GM12878 (cell line): ENCODE data around the gene PYM1. TPM values are rescaled to one million over a fixed set of nuclear protein-coding genes. Genes with fewer than 3 reads are reported as not detected.

Experiments
- ATAC-seq: fragments of 200-7000 bp; cut with Tn5 transposase; 3 replicates; pipeline ENCODE4 v1.9.1; 2020; ENCODE audit warnings: mild to moderate bottlenecking, moderate library complexity
- BruUV-seq: library from RNA; stranded (reverse); fragments of 400-500 nt; replicated peaks from 2 replicates; lab custom pipeline; 2021; lab: Mats Ljungman, UMichigan
- CTCF ChIA-PET: fragments of 300-600 bp; sonication (Branson Sonifier 250); formaldehyde crosslinking; extraction: SDS; loops from one replicate; lab custom pipeline; 2021; ENCODE audit warnings: inconsistent platforms; lab: Yijun Ruan, JAX
- POLR2A ChIA-PET: fragments of 350-600 bp; formaldehyde crosslinking; extraction: SDS; loops from one replicate; lab custom pipeline; 2021; ENCODE audit warnings: inconsistent platforms; lab: Charles Lee
- RAD21 ChIA-PET: fragments of 300-600 bp; sonication (Branson Sonifier 250); formaldehyde crosslinking; loops from one replicate; lab custom pipeline; 2023; ENCODE audit warnings: antibody characterized with exemption; ENCODE audit not compliant: unreplicated experiment; lab: Charles Lee
- SMC1A ChIA-PET: fragments of 300-600 bp; sonication (Branson Sonifier 250); formaldehyde crosslinking; loops from one replicate; lab custom pipeline; 2023; ENCODE audit not compliant: unreplicated experiment, uncharacterized antibody; lab: Charles Lee
- DNase-seq: peaks from one replicate; pipeline ENCODE4 v3.0.0-alpha.2; 2011; ENCODE audit warnings: low read depth, low spot score
- FAIRE-seq: peaks from 3 replicates; lab custom pipeline; 2011; peaks lifted over from hg19 to GRCh38; lab: Jason Lieb, UNC
- H2AFZ ChIP-seq: 2 replicates; pipeline ENCODE4 v1.6.0; 2011; ENCODE audit warnings: low read depth, low read length, control low read depth; ENCODE audit not compliant: control insufficient read depth
- H3K27ac ChIP-seq: 2 replicates; pipeline ENCODE4 v1.5.1; 2011; ENCODE audit warnings: control low read depth; ENCODE audit not compliant: control insufficient read depth, insufficient read depth
- H3K27me3 ChIP-seq, 2 experiments: replicated peaks in 1 of 2; 2 replicates each; pipeline versions ENCODE4 v1.6.0 to v1.6.1; 2011; ENCODE audit warnings: low read length in 1 of 2; ENCODE audit not compliant: control insufficient read depth in 2 of 2, insufficient read depth in 2 of 2
- H3K36me3 ChIP-seq, 2 experiments: 2 replicates each; pipeline ENCODE4 v1.5.1; 2011; ENCODE audit warnings: low read length in 1 of 2; ENCODE audit not compliant: control insufficient read depth in 2 of 2, insufficient read depth in 2 of 2
- H3K4me1 ChIP-seq: 2 replicates; pipeline ENCODE4 v1.6.1; 2011; ENCODE audit warnings: mild to moderate bottlenecking, low read length, moderate library complexity, mixed read lengths; ENCODE audit not compliant: control insufficient read depth, insufficient read depth
- H3K4me2 ChIP-seq: 2 replicates; pipeline ENCODE4 v1.6.0; 2011; ENCODE audit warnings: control low read depth; ENCODE audit not compliant: control insufficient read depth, insufficient read depth
- H3K4me3 ChIP-seq: fragments of 200-600 bp; sonication (generic); 2 replicates; pipeline ENCODE4 v1.5.1; 2016
- H3K79me2 ChIP-seq: 2 replicates; pipeline ENCODE4 v1.6.0; 2011; ENCODE audit warnings: low read length; ENCODE audit not compliant: control insufficient read depth, insufficient read depth
- H3K9ac ChIP-seq: 2 replicates; pipeline ENCODE4 v1.8.0; 2011; ENCODE audit warnings: low read length, control low read depth, mixed read lengths; ENCODE audit not compliant: control insufficient read depth, insufficient read depth
- H3K9me3 ChIP-seq: replicated peaks from 3 replicates; pipeline ENCODE4 v1.5.1; 2011; ENCODE audit warnings: mild to moderate bottlenecking, low read length; ENCODE audit not compliant: control insufficient read depth, insufficient read depth
- H4K20me1 ChIP-seq: 2 replicates; pipeline ENCODE4 v1.6.0; 2011; ENCODE audit not compliant: control insufficient read depth, insufficient read depth
- ATF7 ChIP-seq: fragments of 450-650 bp; IDR thresholded peaks from 2 replicates; pipeline ENCODE4 v1.6.1; 2016; ENCODE audit warnings: low read depth, mild to moderate bottlenecking
- CHD2 ChIP-seq: IDR thresholded peaks from 2 replicates; pipeline ENCODE4 v1.6.1; 2011; ENCODE audit warnings: low read depth, low read length, improper control_type of control experiment, borderline replicate concordance
- CTCF ChIP-seq, 3 experiments: IDR thresholded peaks in 2 of 3; conservative IDR thresholded peaks in 1 of 3; 2 replicates each; pipeline ENCODE4 v1.5.1; 2011; ENCODE audit warnings: low read depth in 3 of 3, low read length in 3 of 3, mild to moderate bottlenecking in 3 of 3, control low read depth in 2 of 3, moderate library complexity in 2 of 3, inconsistent platforms in 1 of 3, mixed read lengths in 1 of 3; ENCODE audit not compliant: control insufficient read depth in 2 of 3, insufficient read depth in 1 of 3; ENCODE audit errors: extremely low read depth in 1 of 3
- DPF2 ChIP-seq: fragments of 450-650 bp; IDR thresholded peaks from 2 replicates; pipeline ENCODE4 v1.6.1; 2017; ENCODE audit warnings: mild to moderate bottlenecking
- ELK1 ChIP-seq: IDR thresholded peaks from 2 replicates; pipeline ENCODE4 v1.6.1; 2012; ENCODE audit warnings: low read depth, low read length, improper control_type of control experiment
- EP300 ChIP-seq, 2 experiments: fragments of 150-350 bp in 1 of 2; IDR thresholded peaks; 2 replicates each; pipeline ENCODE4 v1.6.1; 2011 to 2012; ENCODE audit warnings: low read depth in 2 of 2, low read length in 2 of 2, borderline replicate concordance in 1 of 2, improper control_type of control experiment in 1 of 2, inconsistent platforms in 1 of 2; ENCODE audit not compliant: control insufficient read depth in 1 of 2
- ESRRA ChIP-seq: IDR thresholded peaks from 2 replicates; pipeline ENCODE4 v1.6.1; 2012; ENCODE audit warnings: mild to moderate bottlenecking, low read length, improper control_type of control experiment
- FOS ChIP-seq: IDR thresholded peaks from 3 replicates; pipeline ENCODE4 v1.6.1; 2011; ENCODE audit warnings: borderline replicate concordance; ENCODE audit not compliant: insufficient read length; ENCODE audit errors: extremely low read depth
- GABPA ChIP-seq: IDR thresholded peaks from 2 replicates; pipeline ENCODE4 v1.6.1; 2014; ENCODE audit warnings: antibody characterized with exemption, low read depth, mild to moderate bottlenecking, inconsistent platforms
- HDAC2 ChIP-seq: fragments of 200-600 bp; sonication (generic); IDR thresholded peaks from 2 replicates; pipeline ENCODE4 v1.6.1; 2017
- IKZF1 ChIP-seq: fragments of 450-650 bp; conservative IDR thresholded peaks from 2 replicates; pipeline ENCODE4 v1.6.1; 2017; ENCODE audit warnings: antibody characterized with exemption, mild to moderate bottlenecking
- MEF2B ChIP-seq: fragments of 450-650 bp; IDR thresholded peaks from 2 replicates; pipeline ENCODE4 v1.6.1; 2018; ENCODE audit warnings: mild to moderate bottlenecking, moderate library complexity; ENCODE audit not compliant: partially characterized antibody, poor library complexity, severe bottlenecking
- MLLT1 ChIP-seq: fragments of 450-650 bp; IDR thresholded peaks from 2 replicates; pipeline ENCODE4 v1.6.1; 2016; ENCODE audit warnings: mild to moderate bottlenecking
- PML ChIP-seq: IDR thresholded peaks from 2 replicates; pipeline ENCODE4 v1.6.1; 2012; ENCODE audit warnings: low read length, inconsistent platforms
- RAD21 ChIP-seq: IDR thresholded peaks from 2 replicates; pipeline ENCODE4 v1.6.1; 2011; ENCODE audit warnings: mild to moderate bottlenecking, low read depth, low read length, moderate library complexity; ENCODE audit not compliant: insufficient read depth
- RFX5 ChIP-seq: IDR thresholded peaks from 2 replicates; pipeline ENCODE4 v1.6.1; 2011; ENCODE audit warnings: low read depth, low read length, improper control_type of control experiment
- SIX5 ChIP-seq: IDR thresholded peaks from 2 replicates; pipeline ENCODE4 v1.6.1; 2011; ENCODE audit warnings: mild to moderate bottlenecking, low read depth, low read length, moderate library complexity; ENCODE audit not compliant: severe bottlenecking
- SP1 ChIP-seq: IDR thresholded peaks from one replicate; pipeline ENCODE4 v1.6.1; 2011; ENCODE audit warnings: low read depth, low read length
- WGBS: methylation state at CpG from one replicate; pipeline ENCODE4 v1.1.6; 2016; ENCODE audit warnings: low lambda C conversion rate; ENCODE audit not compliant: insufficient replicate concordance, insufficient coverage; ENCODE audit errors: missing lambda C conversion rate; 5-methylcytosine and 5-hydroxymethylcytosine counted together
- in situ Hi-C: fragments of 300-500 bp; cut with MboI; formaldehyde crosslinking; loops from 9 replicates; pipeline ENCODE4 v1.14.3; 2018; ENCODE audit warnings: mixed read lengths
- intact Hi-C: fragments of 100-400 bp; cut with micrococcal nuclease; formaldehyde crosslinking; loops from one replicate; pipeline ENCODE4 v1.14.2; 2022; ENCODE audit not compliant: unreplicated experiment
- polyA plus RNA-seq, 11 experiments: library from polyadenylated mRNA; depleted of rRNA in 4 of 11; unstranded in 6 of 11; stranded (reverse) in 5 of 11; fragments of >200 nt; fragmentation: Nextera tagmentation in 4 of 11; fragmentation: Illumina TruSeq in 1 of 11; extraction: Ambion mirVana in 4 of 11; extraction: Trizol in 1 of 11; gene quantifications; 1 replicate in 1 of 11; 2 replicates in 10 of 11; pipeline versions ENCODE4 v1.2.1 to v1.2.3, GENCODE V29; 2011 to 2016; ENCODE audit warnings: inconsistent platforms in 2 of 11, missing spikeins in 2 of 11, low read depth in 1 of 11
- total RNA-seq, 4 experiments: library from RNA; depleted of rRNA in 3 of 4; stranded (reverse); fragments of >200 nt in 3 of 4; fragmentation: Illumina TruSeq in 1 of 4; extraction: Trizol in 1 of 4; gene quantifications; 2 replicates each; pipeline versions ENCODE4 v1.2.1 to v1.2.3, GENCODE V29; 2013 to 2021
- TF ChIP-seq, protein P1 (sequence below): IDR thresholded peaks from 2 replicates; pipeline ENCODE4 v1.6.1; 2011; ENCODE audit warnings: borderline replicate concordance, low read depth, mild to moderate bottlenecking, moderate library complexity, low read length; ENCODE audit not compliant: insufficient read depth, poor library complexity, severe bottlenecking

PYM1 gene
- total and polyA plus RNA-seq, 10 of the 15 experiments (the other 5 are each of a cell fraction or from before 2014, with no cell fraction given) = 33.9 to 93.4 (median 55.8) TPM

DNA sequence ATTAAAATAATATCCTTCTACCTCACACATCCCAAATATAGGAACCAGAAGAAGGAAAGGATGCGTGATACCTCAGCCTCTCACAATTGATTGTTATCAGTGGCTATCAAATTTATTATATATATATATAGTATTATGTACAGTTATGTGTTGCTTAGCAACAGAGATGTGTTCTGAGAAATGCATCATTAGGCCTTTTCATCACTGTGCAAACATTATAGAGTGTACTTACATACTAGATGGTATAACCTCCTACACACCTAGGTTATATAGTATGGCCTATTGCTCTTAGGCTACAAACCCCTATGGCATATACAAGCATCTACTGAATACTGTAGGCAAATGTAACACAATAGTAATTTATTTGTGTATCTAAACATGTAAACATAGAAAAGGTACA is 34.0 kb downstream of the PYM1 start (continued):
- TF ChIP-seq CHD2 (no peak), MLLT1 (no peak), ELK1 (no peak), EP300 (IDR thresholded peaks at IDR 0.05; ENCODE audit: borderline replicate concordance in 1 of 2, control insufficient read depth in 1 of 2, low read depth in 2 of 2, low read length in 2 of 2) (no peak), SP1 (no peak)

DNA sequence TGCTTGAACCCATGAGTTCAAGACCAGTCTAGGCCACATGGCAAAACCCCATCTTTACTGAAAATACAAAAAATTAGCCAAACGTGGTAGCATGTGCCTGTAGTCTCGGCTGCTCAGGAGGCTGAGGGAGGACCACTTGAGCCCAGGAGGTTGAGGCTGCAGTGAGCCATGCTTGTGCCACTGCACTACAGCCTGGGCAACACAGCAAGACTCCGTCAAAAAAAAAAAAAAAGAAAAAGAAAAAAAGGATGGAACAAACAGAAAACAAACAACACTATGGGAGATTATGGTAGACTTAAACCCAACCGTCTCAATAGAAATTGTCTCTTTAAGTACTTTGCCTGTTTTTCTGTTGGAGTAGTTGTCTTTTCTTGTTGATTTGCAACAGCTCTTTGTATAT is 36.4 kb downstream of the PYM1 start:
- Histone ChIP-seq H4K20me1 (no peaks in the 10 kb centered on the region), H3K4me2 (no peak overlapping the region), H3K4me1 (no peaks in the 10 kb centered on the region), H3K9me3 (no peaks in the 10 kb centered on the region), H3K79me2 (no peaks in the 10 kb centered on the region), H3K4me3 (no peak overlapping the region), H3K9ac (no peak overlapping the region), H2AFZ (no peak overlapping the region), H3K27ac (no peak overlapping the region), H3K36me3 (no peaks in the 10 kb centered on the region), H3K27me3 (no peaks in the 10 kb centered on the region)
- TF ChIP-seq RAD21 (no peak), CTCF (IDR thresholded peaks at IDR 0.05 in 2 of 3, conservative IDR thresholded peaks at IDR 0.05 in 1 of 3; ENCODE audit: control insufficient read depth in 2 of 3, extremely low read depth in 1 of 3, insufficient read depth in 1 of 3, low read depth in 3 of 3, low read length in 3 of 3) (no peak), GABPA (no peak), SIX5 (no peak), PML (no peak), ESRRA (no peak), FOS (no peak), IKZF1 (no peak), RFX5 (no peak), ATF7 (no peak), MEF2B (no peak), DPF2 (no peak), HDAC2 (no peak)
- TF ChIP-seq, protein P1, sequence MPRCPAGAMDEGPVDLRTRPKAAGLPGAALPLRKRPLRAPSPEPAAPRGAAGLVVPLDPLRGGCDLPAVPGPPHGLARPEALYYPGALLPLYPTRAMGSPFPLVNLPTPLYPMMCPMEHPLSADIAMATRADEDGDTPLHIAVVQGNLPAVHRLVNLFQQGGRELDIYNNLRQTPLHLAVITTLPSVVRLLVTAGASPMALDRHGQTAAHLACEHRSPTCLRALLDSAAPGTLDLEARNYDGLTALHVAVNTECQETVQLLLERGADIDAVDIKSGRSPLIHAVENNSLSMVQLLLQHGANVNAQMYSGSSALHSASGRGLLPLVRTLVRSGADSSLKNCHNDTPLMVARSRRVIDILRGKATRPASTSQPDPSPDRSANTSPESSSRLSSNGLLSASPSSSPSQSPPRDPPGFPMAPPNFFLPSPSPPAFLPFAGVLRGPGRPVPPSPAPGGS = no peak
- DNase-seq (no peak), FAIRE-seq (no peak), ATAC-seq (no peak)
- ChIA-PET POLR2A (no interaction called here), RAD21 (no interaction called here), SMC1A (no interaction called here), CTCF (no interaction called here)
- 59% methylated on average over 4 of the region's 4 CpGs for WGBS
- intact Hi-C loops = no loop called here
- BruUV-seq = no TSS peak
- in situ Hi-C loops = no loop called here
